Transverse colon (tissue), 1 donor: ENCODE results near the gene FAM53A.

ENCODE experiments used
- EP300 ChIP-seq: sonication (generic); formaldehyde crosslinking; IDR thresholded peaks from one replicate; pipeline ENCODE4 v1.6.1; 2017; ENCODE audit warnings: antibody characterized with exemption, low read depth
- POLR2A ChIP-seq: fragments of 450-650 bp; IDR thresholded peaks from one replicate; pipeline ENCODE4 v1.6.1; 2016; ENCODE audit warnings: antibody characterized with exemption, mild to moderate bottlenecking, moderate library complexity

DNA sequence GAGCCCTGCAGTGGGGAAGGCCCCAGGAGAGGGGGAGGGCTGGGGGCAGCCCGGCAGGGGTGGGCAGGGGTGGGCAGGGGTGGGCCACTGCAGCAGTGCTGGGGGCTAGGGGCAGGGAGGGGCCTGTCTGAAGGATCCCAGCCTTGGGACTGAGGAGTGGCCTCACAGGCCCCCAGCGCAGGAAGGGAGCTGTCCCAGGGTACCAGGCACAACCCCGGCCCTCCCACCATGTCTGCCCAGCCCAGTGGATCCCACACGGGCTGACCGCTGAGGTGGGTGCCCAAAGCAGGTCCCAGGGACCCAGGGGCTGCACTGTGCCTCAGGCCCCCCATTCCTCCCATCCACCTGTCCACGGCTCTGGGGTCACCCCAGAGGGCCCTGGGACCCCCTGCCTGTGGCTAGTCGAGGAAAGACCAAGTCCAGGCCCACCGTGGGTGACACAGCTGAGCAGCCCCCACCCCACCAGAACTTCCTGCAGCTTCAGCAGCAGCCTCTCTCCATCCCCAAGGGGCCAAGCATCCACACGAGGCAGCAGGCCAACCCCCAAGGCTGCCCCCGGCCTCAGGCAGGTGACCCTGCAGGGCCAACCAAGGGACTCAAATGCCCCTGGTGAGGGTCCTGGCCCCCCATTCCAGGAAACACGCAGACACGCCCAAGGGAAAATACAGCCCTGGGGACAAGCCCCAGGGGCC, 46.4 kb downstream of the FAM53A start:
- TF ChIP-seq POLR2A (no peak), EP300 (no peak)
